Measurements from ENCODE around the gene PLEKHG5. TPM values are rescaled to one million over a fixed set of nuclear protein-coding genes. Genes with fewer than 3 reads are reported as not detected.

The PLEKHG5 gene
- total and polyA plus RNA-seq, 2 donors (not counting 1 experiment from before 2014, with no cell fraction given) = 0.42 to 3.3 TPM

GRCh38 chr1:6481820-6482219, 9.6 kb downstream of the PLEKHG5 start:
- Histone ChIP-seq H3K79me2 (ENCODE audit: control insufficient read depth, insufficient read depth, low read length) (no peaks in the 10 kb centered on the region), H3K4me2 (ENCODE audit: extremely low read depth, insufficient read depth, low read length) (no peak overlapping the region), H4K20me1 (ENCODE audit: control insufficient read depth, extremely low read depth, insufficient read depth, low read length) (no peaks in the 10 kb centered on the region), H3K27ac (ENCODE audit: insufficient read depth, low read length) (no peak overlapping the region), H2AFZ (ENCODE audit: low read length) (no peak overlapping the region), H3K9me3 (ENCODE audit: control insufficient read depth, insufficient read depth, low read depth, low read length) (no peaks in the 10 kb centered on the region), H3K4me1 (ENCODE audit: control insufficient read depth, extremely low read depth, insufficient read depth, low read length) (no peaks in the 10 kb centered on the region), H3K36me3 (ENCODE audit: control insufficient read depth, insufficient read depth, low read length) (no peaks in the 10 kb centered on the region), H3K4me3 (replicated peaks in 1 of 4; ENCODE audit: control extremely low read depth in 1 of 4, insufficient read depth in 1 of 4, low read depth in 3 of 4, low read length in 4 of 4) (no peak overlapping the region), H3K27me3 (ENCODE audit: control insufficient read depth, insufficient read depth, low read length) (peaks cover 16% of the 10 kb centered on the region), H3K9ac (ENCODE audit: insufficient read depth, low read length) (no peak overlapping the region)
- TF ChIP-seq EZH2 (IDR thresholded peaks at IDR 0.05; ENCODE audit: low read length, missing control alignments) = no peak
- TF ChIP-seq, protein P1, sequence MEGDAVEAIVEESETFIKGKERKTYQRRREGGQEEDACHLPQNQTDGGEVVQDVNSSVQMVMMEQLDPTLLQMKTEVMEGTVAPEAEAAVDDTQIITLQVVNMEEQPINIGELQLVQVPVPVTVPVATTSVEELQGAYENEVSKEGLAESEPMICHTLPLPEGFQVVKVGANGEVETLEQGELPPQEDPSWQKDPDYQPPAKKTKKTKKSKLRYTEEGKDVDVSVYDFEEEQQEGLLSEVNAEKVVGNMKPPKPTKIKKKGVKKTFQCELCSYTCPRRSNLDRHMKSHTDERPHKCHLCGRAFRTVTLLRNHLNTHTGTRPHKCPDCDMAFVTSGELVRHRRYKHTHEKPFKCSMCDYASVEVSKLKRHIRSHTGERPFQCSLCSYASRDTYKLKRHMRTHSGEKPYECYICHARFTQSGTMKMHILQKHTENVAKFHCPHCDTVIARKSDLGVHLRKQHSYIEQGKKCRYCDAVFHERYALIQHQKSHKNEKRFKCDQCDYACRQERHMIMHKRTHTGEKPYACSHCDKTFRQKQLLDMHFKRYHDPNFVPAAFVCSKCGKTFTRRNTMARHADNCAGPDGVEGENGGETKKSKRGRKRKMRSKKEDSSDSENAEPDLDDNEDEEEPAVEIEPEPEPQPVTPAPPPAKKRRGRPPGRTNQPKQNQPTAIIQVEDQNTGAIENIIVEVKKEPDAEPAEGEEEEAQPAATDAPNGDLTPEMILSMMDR (conservative IDR thresholded peaks at IDR 0.05 in 1 of 2, IDR thresholded peaks at IDR 0.05 in 1 of 2; ENCODE audit: low read depth in 1 of 2, low read length in 2 of 2) = no peak
- no peak for DNase-seq (ENCODE audit: low read depth in 2 of 2)

GRCh38 chr1:6477039-6477820, 14.2 kb downstream of the PLEKHG5 start:
- Histone ChIP-seq H2AFZ (ENCODE audit: low read length) (no peak overlapping the region), H3K9ac (ENCODE audit: insufficient read depth, low read length) (no peak overlapping the region), H3K27ac (ENCODE audit: insufficient read depth, low read length) (no peak overlapping the region), H3K4me3 (replicated peaks in 1 of 4; ENCODE audit: control extremely low read depth in 1 of 4, insufficient read depth in 1 of 4, low read depth in 3 of 4, low read length in 4 of 4) (no peak overlapping the region), H3K27me3 (ENCODE audit: control insufficient read depth, insufficient read depth, low read length) (no peaks in the 10 kb centered on the region), H3K4me1 (ENCODE audit: control insufficient read depth, extremely low read depth, insufficient read depth, low read length) (no peaks in the 10 kb centered on the region), H3K9me3 (ENCODE audit: control insufficient read depth, insufficient read depth, low read depth, low read length) (no peaks in the 10 kb centered on the region), H4K20me1 (ENCODE audit: control insufficient read depth, extremely low read depth, insufficient read depth, low read length) (no peaks in the 10 kb centered on the region), H3K36me3 (ENCODE audit: control insufficient read depth, insufficient read depth, low read length) (no peaks in the 10 kb centered on the region), H3K79me2 (ENCODE audit: control insufficient read depth, insufficient read depth, low read length) (no peaks in the 10 kb centered on the region), H3K4me2 (ENCODE audit: extremely low read depth, insufficient read depth, low read length) (no peak overlapping the region)
- no peak for TF ChIP-seq EZH2 (IDR thresholded peaks at IDR 0.05; ENCODE audit: low read length, missing control alignments)
- TF ChIP-seq, protein P1 (conservative IDR thresholded peaks at IDR 0.05 in 1 of 2, IDR thresholded peaks at IDR 0.05 in 1 of 2; ENCODE audit: low read depth in 1 of 2, low read length in 2 of 2) = no peak
- DNase-seq (ENCODE audit: low read depth in 2 of 2) = no peak

DNA sequence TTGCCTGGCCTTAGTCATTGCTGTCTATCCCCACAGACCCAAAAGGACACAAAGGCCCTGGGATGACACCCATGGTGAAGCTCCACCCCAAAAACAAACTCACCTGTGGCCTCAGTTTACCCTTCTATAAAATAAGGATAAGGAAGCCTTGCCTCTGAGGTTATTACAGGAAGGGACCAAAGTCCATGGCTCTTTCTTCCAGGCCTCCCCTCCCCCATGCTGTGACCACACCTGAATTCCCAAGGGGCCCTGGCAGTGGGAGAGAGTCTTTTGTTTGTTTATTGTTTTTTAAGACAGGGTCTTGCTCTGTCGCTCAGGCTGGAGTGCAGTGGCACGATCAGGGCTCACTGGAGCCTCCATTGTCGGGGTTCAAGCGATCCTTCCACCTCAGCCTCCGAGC, 15.0 kb downstream of the PLEKHG5 start:
- Histone ChIP-seq H2AFZ (ENCODE audit: low read length) (no peak overlapping the region), H3K4me1 (ENCODE audit: control insufficient read depth, extremely low read depth, insufficient read depth, low read length) (no peaks in the 10 kb centered on the region), H3K36me3 (ENCODE audit: control insufficient read depth, insufficient read depth, low read length) (no peaks in the 10 kb centered on the region), H3K27me3 (ENCODE audit: control insufficient read depth, insufficient read depth, low read length) (no peaks in the 10 kb centered on the region), H4K20me1 (ENCODE audit: control insufficient read depth, extremely low read depth, insufficient read depth, low read length) (no peaks in the 10 kb centered on the region), H3K79me2 (ENCODE audit: control insufficient read depth, insufficient read depth, low read length) (no peaks in the 10 kb centered on the region), H3K4me2 (ENCODE audit: extremely low read depth, insufficient read depth, low read length) (no peak overlapping the region), H3K9ac (ENCODE audit: insufficient read depth, low read length) (no peak overlapping the region), H3K4me3 (replicated peaks in 1 of 4; ENCODE audit: control extremely low read depth in 1 of 4, insufficient read depth in 1 of 4, low read depth in 3 of 4, low read length in 4 of 4) (no peak overlapping the region), H3K9me3 (ENCODE audit: control insufficient read depth, insufficient read depth, low read depth, low read length) (no peaks in the 10 kb centered on the region), H3K27ac (ENCODE audit: insufficient read depth, low read length) (no peak overlapping the region)
- no peak for TF ChIP-seq EZH2 (IDR thresholded peaks at IDR 0.05; ENCODE audit: low read length, missing control alignments)
- TF ChIP-seq, protein P1 (conservative IDR thresholded peaks at IDR 0.05 in 1 of 2, IDR thresholded peaks at IDR 0.05 in 1 of 2; ENCODE audit: low read depth in 1 of 2, low read length in 2 of 2) = no peak
- DNase-seq (ENCODE audit: low read depth in 2 of 2) = no peak
